GM06990 (cell line): ENCODE measurements around the gene SLC12A9.

Experiments used
- DNase-seq: peaks from one replicate; pipeline ENCODE4 v3.0.0-alpha.2; 2011; ENCODE audit not compliant: insufficient read length; ENCODE audit errors: extremely low read depth
- H3K27me3 ChIP-seq: replicated peaks from 2 replicates; pipeline ENCODE4 v1.6.0; 2011; ENCODE audit warnings: low read length; ENCODE audit not compliant: control insufficient read depth, insufficient read depth
- H3K36me3 ChIP-seq: 2 replicates; pipeline ENCODE4 v1.5.1; 2011; ENCODE audit warnings: low read length; ENCODE audit not compliant: control insufficient read depth, insufficient read depth
- H3K4me3 ChIP-seq: replicated peaks from 2 replicates; pipeline ENCODE4 v1.5.1; 2011; ENCODE audit warnings: low read depth, mild to moderate bottlenecking, control low read depth, low read length
- CTCF ChIP-seq: IDR thresholded peaks from 2 replicates; pipeline ENCODE4 v1.5.1; 2011; ENCODE audit warnings: low read length, control low read depth, mild to moderate bottlenecking, inconsistent platforms; ENCODE audit not compliant: insufficient read depth, poor library complexity, severe bottlenecking

SLC12A9 gene

GRCh38 chr7:100823534-100823933 lies 29.0 kb upstream of the SLC12A9 start:
- TF ChIP-seq CTCF = no peak
- no peak for DNase-seq
- Histone ChIP-seq H3K27me3 (peaks cover 5% of the 10 kb centered on the region), H3K4me3 (no peak overlapping the region), H3K36me3 (no peaks in the 10 kb centered on the region)

GRCh38 chr7:100824499-100825214 lies 27.9 kb upstream of the SLC12A9 start:
- peaks cover 5% of the 10 kb centered on the region for H3K27me3 ChIP-seq
- H3K4me3 ChIP-seq = no peak overlapping the region
- TF ChIP-seq CTCF = no peak
- no peak for DNase-seq
- H3K36me3 ChIP-seq = no peaks in the 10 kb centered on the region

GRCh38 chr7:100825215-100825671 lies 27.3 kb upstream of the SLC12A9 start:
- Histone ChIP-seq H3K36me3 (no peaks in the 10 kb centered on the region), H3K27me3 (peaks cover 5% of the 10 kb centered on the region), H3K4me3 (no peak overlapping the region)
- no peak for TF ChIP-seq CTCF
- no peak for DNase-seq

GRCh38 chr7:100825751-100826513 lies 26.6 kb upstream of the SLC12A9 start:
- H3K27me3 ChIP-seq = peaks cover 5% of the 10 kb centered on the region
- no peak for DNase-seq

GRCh38 chr7:100826514-100827329 lies 25.8 kb upstream of the SLC12A9 start:
- Histone ChIP-seq H3K4me3 (no peak overlapping the region; the same call in 1 of the 2 replicates), H3K27me3 (peaks cover 5% of the 10 kb centered on the region), H3K36me3 (no peaks in the 10 kb centered on the region)
- TF ChIP-seq CTCF = no peak
- DNase-seq = no peak

More at GRCh38 chr7:100825751-100826513, 26.6 kb upstream of the SLC12A9 start:
- no peaks in the 10 kb centered on the region for H3K36me3 ChIP-seq
- H3K4me3 ChIP-seq = no peak overlapping the region
- no peak for TF ChIP-seq CTCF
